Activated CD8-positive, alpha-beta memory T cell treated with anti-CD3 and anti-CD28 coated beads, Interleukin-2, amount 10 ng/mL, durations not matched to agents 7 days and 5 days (primary cell): Measurements from ENCODE around the gene MRPS27. TPM values are rescaled to one million over a fixed set of nuclear protein-coding genes. Genes with fewer than 3 reads are reported as not detected.

Experiments
- ATAC-seq: fragments of 150-1000 bp; cut with Tn5 transposase; one replicate; pipeline ENCODE4 v1.10.0; 2021; ENCODE audit warnings: moderate library complexity
- CTCF ChIA-PET: fragments of 350-600 bp; sonication (Branson Sonifier 250); formaldehyde crosslinking; loops from one replicate; lab custom pipeline; 2021; ENCODE audit warnings: antibody characterized with exemption; lab: Charles Lee
- DNase-seq: peaks from one replicate; pipeline ENCODE4 v3.0.0-alpha.2; 2020
- H3K27ac Mint-ChIP-seq: one replicate; pipeline ENCODE4 v1.8.0; 2021; ENCODE audit warnings: mild to moderate bottlenecking, mixed read lengths
- H3K27me3 Mint-ChIP-seq: one replicate; pipeline ENCODE4 v1.8.0; 2021; ENCODE audit warnings: mixed read lengths
- H3K36me3 Mint-ChIP-seq: one replicate; pipeline ENCODE4 v1.8.0; 2021; ENCODE audit warnings: mild to moderate bottlenecking, mixed read lengths
- H3K4me1 Mint-ChIP-seq: one replicate; pipeline ENCODE4 v1.8.0; 2021; ENCODE audit warnings: mixed read lengths
- H3K4me3 Mint-ChIP-seq: one replicate; pipeline ENCODE4 v1.8.0; 2021; ENCODE audit warnings: mild to moderate bottlenecking, moderate library complexity, mixed read lengths
- H3K9me3 Mint-ChIP-seq: one replicate; pipeline ENCODE4 v1.8.0; 2022; ENCODE audit warnings: low read depth, mixed read lengths
- total RNA-seq, 2 experiments: library from RNA; stranded (reverse); gene quantifications; one replicate each; pipeline ENCODE4 v1.2.3, GENCODE V29; 2021

MRPS27 gene
- total RNA-seq, 2 experiments from 2014 or later: 45.5 to 52.6 TPM

GRCh38 chr5:72281430-72281763 is 38.6 kb downstream of the MRPS27 start:
- CTCF ChIA-PET: interaction anchor here (0.7 to 2.8 kb wide), 2 partner anchors 23 to 27 kb away, joined by 4 to 9 read pairs; no protein-coding TSS in a partner anchor
- Mint-ChIP-seq H3K9me3 (no peaks in the 10 kb centered on the region), H3K27me3 (no peaks in the 10 kb centered on the region), H3K36me3 (peaks cover 30% of the 10 kb centered on the region), H3K4me1 (peaks cover 3% of the 10 kb centered on the region), H3K27ac (no peak overlapping the region), H3K4me3 (no peak overlapping the region)
- ATAC-seq: no peak
- no peak for DNase-seq

GRCh38 chr5:72280581-72281069 is 39.4 kb downstream of the MRPS27 start:
- Mint-ChIP-seq H3K27ac (no peak overlapping the region), H3K9me3 (no peaks in the 10 kb centered on the region), H3K27me3 (no peaks in the 10 kb centered on the region), H3K4me1 (peaks cover 3% of the 10 kb centered on the region), H3K4me3 (no peak overlapping the region), H3K36me3 (peaks cover 37% of the 10 kb centered on the region)
- CTCF ChIA-PET: interaction anchor here (0.7 to 2.8 kb wide), 5 partner anchors 9 to 28 kb away, joined by 3 to 9 read pairs (median 4); no protein-coding TSS in a partner anchor
- no peak for ATAC-seq
- no peak for DNase-seq

DNA sequence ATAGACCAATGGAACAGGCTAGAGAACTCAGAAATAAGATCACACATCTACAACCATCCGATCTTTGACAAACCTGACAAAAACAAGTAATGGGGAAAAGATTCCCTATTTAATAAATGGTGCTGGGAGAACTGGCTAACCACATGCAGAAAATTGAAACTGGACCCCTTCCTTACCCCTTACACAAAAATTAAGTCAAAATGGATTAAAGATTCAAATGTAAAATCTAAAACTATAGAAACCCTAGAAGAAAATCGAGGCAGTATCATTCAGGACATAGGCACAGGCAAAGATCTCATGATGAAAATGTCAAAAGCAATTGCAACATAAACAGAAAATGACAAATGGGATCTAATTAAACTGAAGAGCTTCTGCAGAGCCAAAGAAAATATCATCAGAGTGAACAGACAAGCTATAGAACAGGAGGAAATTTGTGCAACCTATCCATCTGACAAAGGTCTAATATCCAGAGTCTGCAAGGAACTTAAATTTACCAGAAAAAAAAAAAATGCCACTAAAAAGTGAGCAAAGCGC is 43.8 kb downstream of the MRPS27 start:
- Mint-ChIP-seq H3K4me3 (no peak overlapping the region), H3K27me3 (no peaks in the 10 kb centered on the region), H3K9me3 (no peaks in the 10 kb centered on the region), H3K4me1 (no peaks in the 10 kb centered on the region), H3K36me3 (peaks cover 27% of the 10 kb centered on the region), H3K27ac (no peak overlapping the region)
- CTCF ChIA-PET: interaction anchor here (0.6 kb wide), 1 partner anchor 18 kb away, joined by 3 read pairs; no protein-coding TSS in a partner anchor
- ATAC-seq (no peak), DNase-seq (no peak)

GRCh38 chr5:72273547-72273946 is 46.5 kb downstream of the MRPS27 start:
- CTCF ChIA-PET: no interaction called here
- H3K4me3 Mint-ChIP-seq: no peak overlapping the region
- ATAC-seq (no peak), DNase-seq (no peak)
- no peaks in the 10 kb centered on the region for H3K9me3 Mint-ChIP-seq
- H3K27ac Mint-ChIP-seq: no peak overlapping the region
- H3K27me3 Mint-ChIP-seq: no peaks in the 10 kb centered on the region
- H3K4me1 Mint-ChIP-seq: no peaks in the 10 kb centered on the region
- H3K36me3 Mint-ChIP-seq: peaks cover 22% of the 10 kb centered on the region

GRCh38 chr5:72272398-72272797 is 47.6 kb downstream of the MRPS27 start:
- Mint-ChIP-seq H3K4me3 (no peak overlapping the region), H3K4me1 (no peaks in the 10 kb centered on the region), H3K9me3 (no peaks in the 10 kb centered on the region), H3K27me3 (no peaks in the 10 kb centered on the region), H3K27ac (no peak overlapping the region), H3K36me3 (peaks cover 14% of the 10 kb centered on the region)
- no peak for ATAC-seq
- CTCF ChIA-PET: interaction anchor here (1.1 kb wide), 1 partner anchor 38 kb away, joined by 3 read pairs; no protein-coding TSS in a partner anchor
- no peak for DNase-seq

- DNase-seq (no peak), ATAC-seq (no peak)
- no peak overlapping the region for H3K4me3 Mint-ChIP-seq
- CTCF ChIA-PET: interaction anchor here (1.1 to 1.3 kb wide), 2 partner anchors 9 to 38 kb away, joined by 3 to 4 read pairs; no protein-coding TSS in a partner anchor
- H3K36me3 Mint-ChIP-seq: peaks cover 9% of the 10 kb centered on the region
- no peak overlapping the region for H3K27ac Mint-ChIP-seq
- no peaks in the 10 kb centered on the region for H3K4me1 Mint-ChIP-seq
- no peaks in the 10 kb centered on the region for H3K27me3 Mint-ChIP-seq
- no peaks in the 10 kb centered on the region for H3K9me3 Mint-ChIP-seq
Observed at GRCh38 chr5:72271702-72272101, 48.3 kb downstream of the MRPS27 start.

DNA sequence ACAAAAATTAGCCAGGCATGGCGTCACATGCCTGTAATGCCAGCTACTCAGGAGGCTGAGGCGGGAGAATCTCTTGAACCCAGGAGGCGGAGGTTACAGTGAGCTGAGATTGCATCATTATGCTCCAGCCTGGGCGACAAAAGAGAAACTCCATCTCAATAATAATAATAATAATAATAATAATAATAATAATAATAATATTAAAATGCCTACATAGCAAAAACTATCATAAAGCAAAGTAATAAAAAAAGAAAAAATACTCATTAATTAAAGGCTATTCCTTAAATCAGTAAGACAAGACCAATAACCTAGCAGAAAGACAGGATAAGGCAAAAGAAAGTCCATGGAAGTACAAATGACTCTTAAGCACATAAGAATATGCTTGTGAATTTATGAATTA is 50.0 kb downstream of the MRPS27 start:
- Mint-ChIP-seq H3K9me3 (no peaks in the 10 kb centered on the region), H3K4me3 (no peak overlapping the region), H3K36me3 (peaks cover 3% of the 10 kb centered on the region), H3K4me1 (no peaks in the 10 kb centered on the region), H3K27me3 (no peaks in the 10 kb centered on the region), H3K27ac (no peak overlapping the region)
- CTCF ChIA-PET: interaction anchor here (0.9 kb wide), 2 partner anchors 38 to 120 kb away, joined by 3 to 4 read pairs; no protein-coding TSS in a partner anchor
- no peak for DNase-seq
- ATAC-seq: no peak

DNA sequence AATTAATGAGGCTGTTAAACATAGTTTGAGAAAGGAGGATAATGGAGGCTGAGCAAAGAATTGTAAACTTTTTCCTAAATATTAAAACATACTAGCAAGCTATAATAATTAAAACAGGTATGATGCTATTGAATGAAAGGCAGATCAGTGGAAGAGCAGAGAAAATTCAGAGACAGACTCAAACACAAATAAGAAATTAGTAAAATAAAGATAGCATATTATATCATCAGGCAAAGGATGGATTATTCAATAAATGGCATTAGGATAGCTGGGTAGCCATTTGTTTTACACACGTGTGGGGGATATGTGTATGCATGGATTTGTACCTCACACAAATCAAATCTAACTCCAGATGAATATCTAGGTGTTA is 50.6 kb downstream of the MRPS27 start:
- Mint-ChIP-seq H3K4me1 (no peaks in the 10 kb centered on the region), H3K4me3 (no peak overlapping the region), H3K36me3 (peaks cover 4% of the 10 kb centered on the region), H3K9me3 (no peaks in the 10 kb centered on the region), H3K27me3 (no peaks in the 10 kb centered on the region), H3K27ac (no peak overlapping the region)
- ATAC-seq: no peak
- CTCF ChIA-PET: interaction anchor here (0.8 to 1.5 kb wide), 5 partner anchors 10 to 119 kb away, joined by 3 to 5 read pairs (median 4); no protein-coding TSS in a partner anchor
- DNase-seq: no peak

DNA sequence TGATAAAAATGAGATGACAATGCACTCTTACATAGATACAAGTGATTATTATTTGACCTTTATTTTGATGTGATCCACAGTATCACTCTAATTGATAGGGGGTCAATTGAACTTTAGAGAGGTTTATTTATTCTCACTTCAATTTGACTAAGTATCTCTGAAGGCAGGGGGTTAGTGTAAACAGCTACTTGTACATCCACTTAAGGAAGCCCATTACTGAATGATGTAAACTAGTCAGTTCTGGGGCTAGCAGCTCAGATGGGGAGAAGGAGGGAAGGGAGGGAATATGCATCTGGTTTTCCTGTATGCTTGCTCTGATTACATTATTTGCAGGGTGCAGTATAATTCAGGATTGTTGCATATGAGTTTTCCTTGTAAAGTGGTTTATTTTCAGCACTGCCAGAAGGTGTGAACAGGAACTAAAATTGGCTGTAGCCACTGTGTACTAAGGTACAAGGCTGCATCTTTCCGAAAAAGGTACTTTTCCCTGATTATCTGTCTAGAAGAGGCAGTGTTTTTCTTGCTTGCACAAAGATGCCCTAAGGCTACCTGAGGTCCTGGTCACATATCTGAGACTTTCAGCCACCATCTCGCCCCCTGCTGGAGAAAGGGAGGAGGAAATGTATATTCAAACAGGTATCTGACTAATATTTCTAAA is 51.2 kb downstream of the MRPS27 start:
- CTCF ChIA-PET: interaction anchor here (0.8 to 1.5 kb wide), 5 partner anchors 10 to 119 kb away, joined by 3 to 5 read pairs (median 4); no protein-coding TSS in a partner anchor
- Mint-ChIP-seq H3K27ac (no peak overlapping the region), H3K4me1 (no peaks in the 10 kb centered on the region), H3K36me3 (peaks cover 4% of the 10 kb centered on the region), H3K9me3 (no peaks in the 10 kb centered on the region), H3K27me3 (no peaks in the 10 kb centered on the region), H3K4me3 (no peak overlapping the region)
- ATAC-seq: no peak
- peak; percentile 52 for DNase-seq

DNA sequence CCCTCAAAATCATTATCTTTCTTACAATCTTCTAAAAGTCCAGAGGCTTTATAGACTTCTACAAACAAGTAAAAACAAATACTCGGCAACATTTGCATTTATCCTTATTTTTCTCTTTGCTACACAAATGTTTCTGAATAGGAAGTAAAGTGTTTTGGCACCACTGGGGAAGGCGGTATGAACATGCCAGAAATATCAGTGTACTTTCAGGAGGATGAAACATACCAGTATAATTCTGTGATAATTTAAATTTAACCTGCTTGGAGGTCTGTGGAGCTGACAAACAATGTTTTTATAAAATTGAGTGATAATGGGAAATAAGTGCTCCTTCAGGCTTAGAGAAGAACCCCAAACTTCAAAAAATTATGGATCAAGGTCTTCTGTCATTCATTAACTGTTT is 51.8 kb downstream of the MRPS27 start:
- no peak overlapping the region for H3K4me3 Mint-ChIP-seq
- CTCF ChIA-PET: interaction anchor here (1.5 kb wide), 1 partner anchor 20 kb away, joined by 4 read pairs; no protein-coding TSS in a partner anchor
- no peaks in the 10 kb centered on the region for H3K4me1 Mint-ChIP-seq
- DNase-seq (no peak), ATAC-seq (no peak)
- no peaks in the 10 kb centered on the region for H3K9me3 Mint-ChIP-seq
- H3K27ac Mint-ChIP-seq: no peak overlapping the region
- peaks cover 4% of the 10 kb centered on the region for H3K36me3 Mint-ChIP-seq
- H3K27me3 Mint-ChIP-seq: no peaks in the 10 kb centered on the region

DNA sequence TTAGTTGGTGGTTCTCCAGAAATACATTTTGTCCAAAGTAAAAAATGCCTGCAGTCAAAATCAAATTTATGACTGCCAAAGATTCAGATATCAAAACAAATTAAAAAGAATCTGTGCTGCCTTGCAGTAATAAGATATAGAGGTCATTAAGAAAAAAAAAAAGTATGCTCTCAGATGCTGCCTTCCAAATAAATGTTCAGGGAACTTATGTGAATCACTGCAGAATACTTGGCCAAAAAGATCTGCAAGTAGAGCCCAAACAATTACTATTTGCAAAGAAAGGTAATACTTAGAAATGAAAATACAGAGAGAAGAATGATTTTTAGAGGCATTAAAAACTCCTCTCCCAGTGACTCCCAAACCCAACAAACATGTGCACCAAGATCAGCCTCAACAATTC is 52.4 kb downstream of the MRPS27 start:
- no peak overlapping the region for H3K4me3 Mint-ChIP-seq
- ATAC-seq (no peak), DNase-seq (no peak)
- CTCF ChIA-PET: interaction anchor here (1.5 kb wide), 1 partner anchor 19 kb away, joined by 4 read pairs; no protein-coding TSS in a partner anchor
- H3K27me3 Mint-ChIP-seq: no peaks in the 10 kb centered on the region
- peaks cover 6% of the 10 kb centered on the region for H3K36me3 Mint-ChIP-seq
- H3K27ac Mint-ChIP-seq: no peak overlapping the region
- no peaks in the 10 kb centered on the region for H3K4me1 Mint-ChIP-seq
- no peaks in the 10 kb centered on the region for H3K9me3 Mint-ChIP-seq

GRCh38 chr5:72266862-72267261 is 53.2 kb downstream of the MRPS27 start:
- DNase-seq: no peak
- no peaks in the 10 kb centered on the region for H3K9me3 Mint-ChIP-seq

DNA sequence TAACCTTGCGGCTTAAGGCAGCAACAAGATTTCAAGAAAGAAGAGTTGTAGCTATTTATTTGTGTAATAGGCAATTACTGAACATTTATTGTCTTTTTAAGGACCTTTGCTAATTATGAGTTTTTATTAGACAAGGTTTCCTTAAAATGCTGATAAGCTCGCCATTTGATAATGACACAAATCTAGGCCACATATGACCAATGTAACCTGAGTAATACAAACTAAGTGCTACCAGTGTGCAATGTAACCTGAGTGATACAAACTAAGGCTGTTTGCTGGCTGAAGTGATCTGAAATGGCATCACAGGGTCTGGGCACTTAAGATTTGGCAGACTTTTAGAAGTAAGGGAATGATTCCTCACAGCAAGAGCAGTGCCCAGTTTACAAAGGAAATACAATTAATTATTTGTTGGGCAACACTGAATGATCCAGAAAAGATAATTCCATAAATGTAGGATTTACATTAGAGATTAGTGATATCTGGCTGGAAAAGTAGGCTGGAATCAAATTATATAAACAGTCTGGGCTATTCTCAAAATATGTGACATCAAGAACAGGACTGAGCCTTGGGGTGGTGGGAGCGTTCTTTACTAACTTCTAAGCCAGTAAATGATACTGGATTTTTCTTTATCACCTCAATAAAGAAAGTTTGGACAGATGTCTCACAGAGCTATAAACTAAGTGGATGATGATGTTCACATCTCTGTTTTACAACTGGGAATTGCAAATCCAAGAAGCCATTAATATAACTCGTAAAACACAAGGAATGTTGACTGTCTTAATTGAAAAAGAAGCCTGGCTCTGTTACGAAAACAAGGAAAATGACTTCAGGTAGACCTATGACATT is 54.8 kb downstream of the MRPS27 start:
- no peak for DNase-seq
- no peak for ATAC-seq
- CTCF ChIA-PET: no interaction called here
- Mint-ChIP-seq H3K36me3 (peaks cover 10% of the 10 kb centered on the region), H3K27me3 (no peaks in the 10 kb centered on the region), H3K27ac (no peak overlapping the region), H3K9me3 (no peaks in the 10 kb centered on the region), H3K4me1 (no peaks in the 10 kb centered on the region), H3K4me3 (no peak overlapping the region)

More at GRCh38 chr5:72266862-72267261, 53.2 kb downstream of the MRPS27 start:
- Mint-ChIP-seq H3K4me1 (no peaks in the 10 kb centered on the region), H3K36me3 (peaks cover 6% of the 10 kb centered on the region), H3K27me3 (no peaks in the 10 kb centered on the region), H3K4me3 (no peak overlapping the region), H3K27ac (no peak overlapping the region)
- no peak for ATAC-seq
- CTCF ChIA-PET: no interaction called here
